Globus pallidus (tissue), 1 donor: ENCODE measurements around the gene PLCH2.
A peak's percentile ranks its signal among the peaks of the same experiment; 100 is the strongest.

Experiments used
- DNase-seq: peaks from one replicate; pipeline ENCODE4 v3.0.0-alpha.2; 2015; ENCODE audit warnings: low spot score

PLCH2 gene

GRCh38 chr1:2530513-2531361 lies 54.6 kb downstream of the PLCH2 start:
- DNase-seq = no peak

GRCh38 chr1:2532485-2533160 lies 56.5 kb downstream of the PLCH2 start:
- DNase-seq = no peak

GRCh38 chr1:2533365-2533764 lies 57.3 kb downstream of the PLCH2 start:
- DNase-seq = no peak

GRCh38 chr1:2534315-2534686 lies 58.2 kb downstream of the PLCH2 start:
- DNase-seq = no peak

GRCh38 chr1:2534687-2535441 lies 58.8 kb downstream of the PLCH2 start:
- no peak for DNase-seq

- no peak for DNase-seq
Observed at GRCh38 chr1:2535455-2535854, 59.4 kb downstream of the PLCH2 start.

- DNase-seq = no peak
Observed at GRCh38 chr1:2535981-2536380, 59.9 kb downstream of the PLCH2 start.

- no peak for DNase-seq
Observed at GRCh38 chr1:2537784-2538115, 61.7 kb downstream of the PLCH2 start.

GRCh38 chr1:2538376-2538775 lies 62.3 kb downstream of the PLCH2 start:
- DNase-seq = no peak

- DNase-seq = no peak
Observed at GRCh38 chr1:2538872-2539271, 62.8 kb downstream of the PLCH2 start.

GRCh38 chr1:2539312-2539907 lies 63.3 kb downstream of the PLCH2 start:
- no peak for DNase-seq

GRCh38 chr1:2540816-2541492 lies 64.9 kb downstream of the PLCH2 start:
- no peak for DNase-seq

- no peak for DNase-seq
Observed at GRCh38 chr1:2541619-2542245, 65.6 kb downstream of the PLCH2 start.

GRCh38 chr1:2542246-2542915 lies 66.3 kb downstream of the PLCH2 start:
- no peak for DNase-seq

- DNase-seq = no peak
Observed at GRCh38 chr1:2543543-2544092, 67.5 kb downstream of the PLCH2 start.

- DNase-seq = no peak
Observed at GRCh38 chr1:2544093-2544874, 68.2 kb downstream of the PLCH2 start.

GRCh38 chr1:2544875-2545640 lies 69.0 kb downstream of the PLCH2 start:
- DNase-seq = no peak

GRCh38 chr1:2545754-2546514 lies 69.8 kb downstream of the PLCH2 start:
- peak; percentile 71 for DNase-seq
